Measurements from ENCODE around the gene ZNF337. TPM values are rescaled to one million over a fixed set of nuclear protein-coding genes. Genes with fewer than 3 reads are reported as not detected.
A peak's percentile ranks its signal among the peaks of the same experiment; 100 is the strongest.

ZNF337 gene
- total and polyA plus RNA-seq, 2 of the 13 experiments (the other 11 are each of a cell fraction or from before 2014, with no cell fraction given), result 17.0 to 19.6 TPM

DNA sequence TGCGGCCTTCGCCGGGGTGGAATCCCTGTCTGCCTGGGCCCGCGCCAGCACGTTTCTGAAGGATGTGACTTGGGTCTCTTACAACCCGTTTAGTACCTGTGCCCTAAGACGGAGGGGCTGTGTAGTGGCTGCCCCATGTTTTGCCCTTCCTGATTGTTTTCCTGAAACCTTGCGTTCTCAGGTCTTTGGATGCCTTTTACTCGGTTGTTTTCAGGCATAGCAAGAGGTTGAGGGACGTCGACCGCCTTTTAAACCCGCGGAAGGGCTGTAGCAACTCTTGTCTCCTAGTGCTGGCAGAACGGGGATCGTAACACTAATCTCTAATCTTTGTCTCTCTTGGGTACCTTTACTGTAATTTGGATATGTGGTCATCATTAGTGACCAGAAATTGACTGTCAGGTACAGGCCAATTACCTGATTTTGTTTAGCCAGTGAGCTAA lies 72.1 kb downstream of the ZNF337 start (continued):
- TF ChIP-seq, protein P1, sequence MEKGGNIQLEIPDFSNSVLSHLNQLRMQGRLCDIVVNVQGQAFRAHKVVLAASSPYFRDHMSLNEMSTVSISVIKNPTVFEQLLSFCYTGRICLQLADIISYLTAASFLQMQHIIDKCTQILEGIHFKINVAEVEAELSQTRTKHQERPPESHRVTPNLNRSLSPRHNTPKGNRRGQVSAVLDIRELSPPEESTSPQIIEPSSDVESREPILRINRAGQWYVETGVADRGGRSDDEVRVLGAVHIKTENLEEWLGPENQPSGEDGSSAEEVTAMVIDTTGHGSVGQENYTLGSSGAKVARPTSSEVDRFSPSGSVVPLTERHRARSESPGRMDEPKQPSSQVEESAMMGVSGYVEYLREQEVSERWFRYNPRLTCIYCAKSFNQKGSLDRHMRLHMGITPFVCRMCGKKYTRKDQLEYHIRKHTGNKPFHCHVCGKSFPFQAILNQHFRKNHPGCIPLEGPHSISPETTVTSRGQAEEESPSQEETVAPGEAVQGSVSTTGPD (CRISPR knock-in tag; IDR thresholded peaks at IDR 0.05), result peak; percentile 0; the same call in 1 of the 2 replicates
- TF ChIP-seq, protein P2, sequence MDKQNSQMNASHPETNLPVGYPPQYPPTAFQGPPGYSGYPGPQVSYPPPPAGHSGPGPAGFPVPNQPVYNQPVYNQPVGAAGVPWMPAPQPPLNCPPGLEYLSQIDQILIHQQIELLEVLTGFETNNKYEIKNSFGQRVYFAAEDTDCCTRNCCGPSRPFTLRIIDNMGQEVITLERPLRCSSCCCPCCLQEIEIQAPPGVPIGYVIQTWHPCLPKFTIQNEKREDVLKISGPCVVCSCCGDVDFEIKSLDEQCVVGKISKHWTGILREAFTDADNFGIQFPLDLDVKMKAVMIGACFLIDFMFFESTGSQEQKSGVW (CRISPR knock-in tag; IDR thresholded peaks at IDR 0.05; ENCODE audit: borderline replicate concordance), result peak; percentile 10
- TF ChIP-seq, protein P3, sequence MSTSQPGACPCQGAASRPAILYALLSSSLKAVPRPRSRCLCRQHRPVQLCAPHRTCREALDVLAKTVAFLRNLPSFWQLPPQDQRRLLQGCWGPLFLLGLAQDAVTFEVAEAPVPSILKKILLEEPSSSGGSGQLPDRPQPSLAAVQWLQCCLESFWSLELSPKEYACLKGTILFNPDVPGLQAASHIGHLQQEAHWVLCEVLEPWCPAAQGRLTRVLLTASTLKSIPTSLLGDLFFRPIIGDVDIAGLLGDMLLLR (CRISPR knock-in tag; IDR thresholded peaks at IDR 0.05), result no peak
- peak; percentile 63; the same call in 1 of the 2 replicates for TF ChIP-seq FOXC1 (CRISPR knock-in tag; IDR thresholded peaks at IDR 0.05; ENCODE audit: borderline replicate concordance)
- TF ChIP-seq, protein P4, sequence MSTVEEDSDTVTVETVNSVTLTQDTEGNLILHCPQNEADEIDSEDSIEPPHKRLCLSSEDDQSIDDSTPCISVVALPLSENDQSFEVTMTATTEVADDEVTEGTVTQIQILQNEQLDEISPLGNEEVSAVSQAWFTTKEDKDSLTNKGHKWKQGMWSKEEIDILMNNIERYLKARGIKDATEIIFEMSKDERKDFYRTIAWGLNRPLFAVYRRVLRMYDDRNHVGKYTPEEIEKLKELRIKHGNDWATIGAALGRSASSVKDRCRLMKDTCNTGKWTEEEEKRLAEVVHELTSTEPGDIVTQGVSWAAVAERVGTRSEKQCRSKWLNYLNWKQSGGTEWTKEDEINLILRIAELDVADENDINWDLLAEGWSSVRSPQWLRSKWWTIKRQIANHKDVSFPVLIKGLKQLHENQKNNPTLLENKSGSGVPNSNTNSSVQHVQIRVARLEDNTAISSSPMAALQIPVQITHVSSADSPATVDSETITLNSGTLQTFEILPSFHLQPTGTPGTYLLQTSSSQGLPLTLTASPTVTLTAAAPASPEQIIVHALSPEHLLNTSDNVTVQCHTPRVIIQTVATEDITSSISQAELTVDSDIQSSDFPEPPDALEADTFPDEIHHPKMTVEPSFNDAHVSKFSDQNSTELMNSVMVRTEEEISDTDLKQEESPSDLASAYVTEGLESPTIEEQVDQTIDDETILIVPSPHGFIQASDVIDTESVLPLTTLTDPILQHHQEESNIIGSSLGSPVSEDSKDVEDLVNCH (CRISPR knock-in tag; IDR thresholded peaks at IDR 0.05), result 0 out of 2 replicates have a peak, but pooled peaks have one; percentile 65
- TF ChIP-seq HCFC1 (IDR thresholded peaks at IDR 0.05; ENCODE audit: low read depth, low read length), result peak; percentile 20; the same call in 1 of the 2 replicates
- peak; percentile 93 for TF ChIP-seq NFE2L1 (CRISPR knock-in tag; IDR thresholded peaks at IDR 0.05; ENCODE audit: borderline replicate concordance)
- no peak for TF ChIP-seq RFX5 (IDR thresholded peaks at IDR 0.05; ENCODE audit: low read depth, low read length)
- 0 out of 2 replicates have a peak, but pooled peaks have one; percentile 15 for TF ChIP-seq ZZZ3 (CRISPR knock-in tag; IDR thresholded peaks at IDR 0.05; ENCODE audit: borderline replicate concordance)
- TF ChIP-seq ZNF746 (CRISPR knock-in tag; IDR thresholded peaks at IDR 0.05), result peak; percentile 29
- no peak for TF ChIP-seq MAFF (IDR thresholded peaks at IDR 0.05; ENCODE audit: low read depth, low read length)
- TF ChIP-seq ZBTB38 (CRISPR knock-in tag; IDR thresholded peaks at IDR 0.05), result peak; percentile 66; the same call in 1 of the 2 replicates
- TF ChIP-seq, protein P5, sequence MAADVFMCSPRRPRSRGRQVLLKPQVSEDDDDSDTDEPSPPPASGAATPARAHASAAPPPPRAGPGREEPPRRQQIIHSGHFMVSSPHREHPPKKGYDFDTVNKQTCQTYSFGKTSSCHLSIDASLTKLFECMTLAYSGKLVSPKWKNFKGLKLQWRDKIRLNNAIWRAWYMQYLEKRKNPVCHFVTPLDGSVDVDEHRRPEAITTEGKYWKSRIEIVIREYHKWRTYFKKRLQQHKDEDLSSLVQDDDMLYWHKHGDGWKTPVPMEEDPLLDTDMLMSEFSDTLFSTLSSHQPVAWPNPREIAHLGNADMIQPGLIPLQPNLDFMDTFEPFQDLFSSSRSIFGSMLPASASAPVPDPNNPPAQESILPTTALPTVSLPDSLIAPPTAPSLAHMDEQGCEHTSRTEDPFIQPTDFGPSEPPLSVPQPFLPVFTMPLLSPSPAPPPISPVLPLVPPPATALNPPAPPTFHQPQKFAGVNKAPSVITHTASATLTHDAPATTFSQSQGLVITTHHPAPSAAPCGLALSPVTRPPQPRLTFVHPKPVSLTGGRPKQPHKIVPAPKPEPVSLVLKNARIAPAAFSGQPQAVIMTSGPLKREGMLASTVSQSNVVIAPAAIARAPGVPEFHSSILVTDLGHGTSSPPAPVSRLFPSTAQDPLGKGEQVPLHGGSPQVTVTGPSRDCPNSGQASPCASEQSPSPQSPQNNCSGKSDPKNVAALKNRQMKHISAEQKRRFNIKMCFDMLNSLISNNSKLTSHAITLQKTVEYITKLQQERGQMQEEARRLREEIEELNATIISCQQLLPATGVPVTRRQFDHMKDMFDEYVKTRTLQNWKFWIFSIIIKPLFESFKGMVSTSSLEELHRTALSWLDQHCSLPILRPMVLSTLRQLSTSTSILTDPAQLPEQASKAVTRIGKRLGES (CRISPR knock-in tag; IDR thresholded peaks at IDR 0.05; ENCODE audit: borderline replicate concordance), result 0 out of 2 replicates have a peak, but pooled peaks have one; percentile 0
- no peak for TF ChIP-seq FOXA1 (IDR thresholded peaks at IDR 0.05)
- TF ChIP-seq FOXA1 (CRISPR knock-in tag; IDR thresholded peaks at IDR 0.05), result 0 out of 2 replicates have a peak, but pooled peaks have one; percentile 2
- TF ChIP-seq ZNF335 (CRISPR knock-in tag; IDR thresholded peaks at IDR 0.05), result no peak
- TF ChIP-seq ZNF263 (CRISPR knock-in tag; IDR thresholded peaks at IDR 0.05), result no peak
- TF ChIP-seq ZSCAN9 (CRISPR knock-in tag; IDR thresholded peaks at IDR 0.05; ENCODE audit: borderline replicate concordance), result 0 out of 2 replicates have a peak, but pooled peaks have one; percentile 94
- 0 out of 2 replicates have a peak, but pooled peaks have one; percentile 5 for TF ChIP-seq ZNF605 (CRISPR knock-in tag; IDR thresholded peaks at IDR 0.05)
- no peak for TF ChIP-seq MAFK (conservative IDR thresholded peaks at IDR 0.05 in 1 of 2, IDR thresholded peaks at IDR 0.05 in 1 of 2; ENCODE audit: low read length in 2 of 2)
- peak; percentile 2; the same call in 1 of the 2 replicates for TF ChIP-seq BORCS8-MEF2B (CRISPR knock-in tag; IDR thresholded peaks at IDR 0.05)
- TF ChIP-seq ZNF589 (CRISPR knock-in tag; conservative IDR thresholded peaks at IDR 0.05), result 0 out of 2 replicates have a peak, but pooled peaks have one; percentile 13
- no peak; the same call in 1 of the 2 replicates for TF ChIP-seq ESRRA (CRISPR knock-in tag; IDR thresholded peaks at IDR 0.05; ENCODE audit: low read depth)
